ENCODE measurements around the gene FXN. TPM values are rescaled to one million over a fixed set of nuclear protein-coding genes. Genes with fewer than 3 reads are reported as not detected.
A peak's percentile ranks its signal among the peaks of the same experiment; 100 is the strongest.
"Not testable (repeated sequence)": the region's sequence is repeated elsewhere in the genome, so short reads cannot be mapped to it uniquely, and the experiment has no call there.

Gene FXN
- polyA plus RNA-seq (2013, experiment 1 of 2) = 21.5 TPM
- 20.3 TPM for polyA plus RNA-seq (2013, experiment 2 of 2)

- H2BK12ac ChIP-seq (ENCODE audit: low read length in 2 of 2) = peak within 1 kb of the TSS in 1 of 2 experiments; percentile 82
- H2BK120ac ChIP-seq (ENCODE audit: low read depth, low read length) = no peak within 1 kb of the TSS
- under 1% methylated on average over 70 of the region's 75 CpGs for WGBS
- H3K36me3 ChIP-seq (ENCODE audit: control insufficient read depth in 1 of 2, insufficient read depth in 2 of 2, low read depth in 1 of 2, low read length in 2 of 2) = no peaks in the 10 kb centered on the region
- H2AK5ac ChIP-seq (ENCODE audit: low read length, severe bottlenecking) = no peak within 1 kb of the TSS
- H2BK5ac ChIP-seq (ENCODE audit: low read depth, low read length, poor library complexity, severe bottlenecking) = no peak within 1 kb of the TSS
- H3K4me2 ChIP-seq (ENCODE audit: low read length, poor library complexity, severe bottlenecking) = peak within 1 kb of the TSS; percentile 87
- peak within 1 kb of the TSS; percentile 35 to 81 for H3K4ac ChIP-seq (ENCODE audit: low read depth in 1 of 2, low read length in 2 of 2)
- peak within 1 kb of the TSS; percentile 36 for H2AFZ ChIP-seq (ENCODE audit: low read depth, low read length)
- no peaks in the 10 kb centered on the region for H3K9me3 ChIP-seq (ENCODE audit: control insufficient read depth, low read length)
- DNase-seq = peak; percentile 80
- H3K27ac ChIP-seq (ENCODE audit: low read length, poor library complexity, severe bottlenecking) = peak within 1 kb of the TSS; percentile 55
- H3K18ac ChIP-seq (ENCODE audit: low read depth in 1 of 2, low read length in 2 of 2) = peak within 1 kb of the TSS; percentile 46 to 97
- peak within 1 kb of the TSS; percentile 51 for H4K8ac ChIP-seq (ENCODE audit: low read length)
- H3K4me1 ChIP-seq (ENCODE audit: control insufficient read depth, insufficient read depth, low read depth, low read length) = peaks cover 5% of the 10 kb centered on the region
- H4K91ac ChIP-seq (ENCODE audit: low read length) = peak within 1 kb of the TSS; percentile 72
- H3K79me1 ChIP-seq (replicated peaks; ENCODE audit: low read length, poor library complexity, severe bottlenecking) = peaks cover 18% of the 10 kb centered on the region
- peak within 1 kb of the TSS; percentile 81 to 93 for H3K4me3 ChIP-seq (ENCODE audit: insufficient read depth in 1 of 2, low read depth in 1 of 2, low read length in 2 of 2)
- H3K9ac ChIP-seq (ENCODE audit: low read length) = peak within 1 kb of the TSS; percentile 92
- peak within 1 kb of the TSS in 1 of 2 experiments; percentile 63 for H3K14ac ChIP-seq (ENCODE audit: low read length in 2 of 2)
- H3K27me3 ChIP-seq (ENCODE audit: control insufficient read depth in 1 of 2, insufficient read depth in 1 of 2, low read length in 2 of 2) = no peaks in the 10 kb centered on the region
- no peak within 1 kb of the TSS for H3K23ac ChIP-seq (ENCODE audit: low read length in 2 of 2)
- peak within 1 kb of the TSS; percentile 96 for H2BK15ac ChIP-seq (ENCODE audit: low read depth, poor library complexity, severe bottlenecking)
Observed at GRCh38 chr9:69035438-69036308, at the start of gene FXN. Gene FXN (plus strand): TSS chr9:69035752. CDS start chr9:69035783, 31 bp downstream.

GRCh38 chr9:68986949-68987348, 48.6 kb upstream of the FXN start:
- DNase-seq; H2AFZ ChIP-seq (ENCODE audit: low read depth, low read length); H3K36me3 ChIP-seq (ENCODE audit: control insufficient read depth in 1 of 2, insufficient read depth in 2 of 2, low read depth in 1 of 2, low read length in 2 of 2); H4K91ac ChIP-seq (ENCODE audit: low read length); H3K9ac ChIP-seq (ENCODE audit: low read length); H3K79me1 ChIP-seq (replicated peaks; ENCODE audit: low read length, poor library complexity, severe bottlenecking); H4K8ac ChIP-seq (ENCODE audit: low read length); H2BK5ac ChIP-seq (ENCODE audit: low read depth, low read length, poor library complexity, severe bottlenecking); H3K14ac ChIP-seq (ENCODE audit: low read length in 2 of 2); H3K18ac ChIP-seq (ENCODE audit: low read depth in 1 of 2, low read length in 2 of 2); H3K4me2 ChIP-seq (ENCODE audit: low read length, poor library complexity, severe bottlenecking); H3K4me1 ChIP-seq (ENCODE audit: control insufficient read depth, insufficient read depth, low read depth, low read length); H3K27ac ChIP-seq (ENCODE audit: low read length, poor library complexity, severe bottlenecking); H2BK12ac ChIP-seq (ENCODE audit: low read length in 2 of 2); H3K4me3 ChIP-seq (ENCODE audit: insufficient read depth in 1 of 2, low read depth in 1 of 2, low read length in 2 of 2); H2BK120ac ChIP-seq (ENCODE audit: low read depth, low read length); H2AK5ac ChIP-seq (ENCODE audit: low read length, severe bottlenecking); H3K4ac ChIP-seq (ENCODE audit: low read depth in 1 of 2, low read length in 2 of 2); H3K27me3 ChIP-seq (ENCODE audit: control insufficient read depth in 1 of 2, insufficient read depth in 1 of 2, low read length in 2 of 2); H3K9me3 ChIP-seq (ENCODE audit: control insufficient read depth, low read length); H2BK15ac ChIP-seq (ENCODE audit: low read depth, poor library complexity, severe bottlenecking); H3K23ac ChIP-seq (ENCODE audit: low read length in 2 of 2): not testable (repeated sequence)
- WGBS = 94% methylated on average over 7 of the region's 7 CpGs

- Histone ChIP-seq H3K4me3 (ENCODE audit: insufficient read depth in 1 of 2, low read depth in 1 of 2, low read length in 2 of 2) (no peak overlapping the region), H2AK5ac (ENCODE audit: low read length, severe bottlenecking) (no peak overlapping the region), H2BK12ac (ENCODE audit: low read length in 2 of 2) (no peak overlapping the region), H4K91ac (ENCODE audit: low read length) (no peak overlapping the region), H3K14ac (ENCODE audit: low read length in 2 of 2) (peak overlapping the region in 1 of 2 experiments; percentile 32), H4K8ac (ENCODE audit: low read length) (no peak overlapping the region), H3K79me1 (replicated peaks; ENCODE audit: low read length, poor library complexity, severe bottlenecking) (no peaks in the 10 kb centered on the region), H2BK15ac (ENCODE audit: low read depth, poor library complexity, severe bottlenecking) (no peak overlapping the region), H3K9ac (ENCODE audit: low read length) (no peak overlapping the region), H3K4me1 (ENCODE audit: control insufficient read depth, insufficient read depth, low read depth, low read length) (no peaks in the 10 kb centered on the region), H2AFZ (ENCODE audit: low read depth, low read length) (no peak overlapping the region), H3K27ac (ENCODE audit: low read length, poor library complexity, severe bottlenecking) (no peak overlapping the region), H3K36me3 (ENCODE audit: control insufficient read depth in 1 of 2, insufficient read depth in 2 of 2, low read depth in 1 of 2, low read length in 2 of 2) (no peaks in the 10 kb centered on the region), H3K4me2 (ENCODE audit: low read length, poor library complexity, severe bottlenecking) (no peak overlapping the region), H2BK120ac (ENCODE audit: low read depth, low read length) (no peak overlapping the region), H3K4ac (ENCODE audit: low read depth in 1 of 2, low read length in 2 of 2) (no peak overlapping the region), H3K27me3 (ENCODE audit: control insufficient read depth in 1 of 2, insufficient read depth in 1 of 2, low read length in 2 of 2) (no peaks in the 10 kb centered on the region), H3K18ac (ENCODE audit: low read depth in 1 of 2, low read length in 2 of 2) (no peak overlapping the region), H2BK5ac (ENCODE audit: low read depth, low read length, poor library complexity, severe bottlenecking) (no peak overlapping the region), H3K9me3 (ENCODE audit: control insufficient read depth, low read length) (no peaks in the 10 kb centered on the region), H3K23ac (ENCODE audit: low read length in 2 of 2) (no peak overlapping the region)
- WGBS = 95% methylated on average over 9 of the region's 9 CpGs
- DNase-seq = no peak
Observed at GRCh38 chr9:68991457-68991856, 44.1 kb upstream of the FXN start.

- H4K8ac ChIP-seq (ENCODE audit: low read length) = no peak overlapping the region
- no peak for DNase-seq
- H3K27ac ChIP-seq (ENCODE audit: low read length, poor library complexity, severe bottlenecking) = no peak overlapping the region
- H4K91ac ChIP-seq (ENCODE audit: low read length) = no peak overlapping the region
- H2BK15ac ChIP-seq (ENCODE audit: low read depth, poor library complexity, severe bottlenecking) = no peak overlapping the region
- H2BK5ac ChIP-seq (ENCODE audit: low read depth, low read length, poor library complexity, severe bottlenecking) = no peak overlapping the region
- H3K4me3 ChIP-seq (ENCODE audit: insufficient read depth in 1 of 2, low read depth in 1 of 2, low read length in 2 of 2) = no peak overlapping the region
- no peak overlapping the region for H2BK12ac ChIP-seq (ENCODE audit: low read length in 2 of 2)
- H2AFZ ChIP-seq (ENCODE audit: low read depth, low read length) = no peak overlapping the region
- no peak overlapping the region for H3K18ac ChIP-seq (ENCODE audit: low read depth in 1 of 2, low read length in 2 of 2)
- H2BK120ac ChIP-seq (ENCODE audit: low read depth, low read length) = no peak overlapping the region
- no peak overlapping the region for H3K14ac ChIP-seq (ENCODE audit: low read length in 2 of 2)
- H3K4me1 ChIP-seq (ENCODE audit: control insufficient read depth, insufficient read depth, low read depth, low read length) = no peaks in the 10 kb centered on the region
- no peaks in the 10 kb centered on the region for H3K79me1 ChIP-seq (replicated peaks; ENCODE audit: low read length, poor library complexity, severe bottlenecking)
- H3K4ac ChIP-seq (ENCODE audit: low read depth in 1 of 2, low read length in 2 of 2) = no peak overlapping the region
- no peak overlapping the region for H2AK5ac ChIP-seq (ENCODE audit: low read length, severe bottlenecking)
- H3K4me2 ChIP-seq (ENCODE audit: low read length, poor library complexity, severe bottlenecking) = no peak overlapping the region
- no peaks in the 10 kb centered on the region for H3K9me3 ChIP-seq (ENCODE audit: control insufficient read depth, low read length)
- peaks cover 8 to 18% of the 10 kb centered on the region in 2 experiments for H3K27me3 ChIP-seq (ENCODE audit: control insufficient read depth in 1 of 2, insufficient read depth in 1 of 2, low read length in 2 of 2)
- H3K9ac ChIP-seq (ENCODE audit: low read length) = no peak overlapping the region
- H3K36me3 ChIP-seq (ENCODE audit: control insufficient read depth in 1 of 2, insufficient read depth in 2 of 2, low read depth in 1 of 2, low read length in 2 of 2) = no peaks in the 10 kb centered on the region
- H3K23ac ChIP-seq (ENCODE audit: low read length in 2 of 2) = no peak overlapping the region
- 100% methylated on average over 1 of the region's 3 CpGs for WGBS
Observed at GRCh38 chr9:68995776-68996175, 39.8 kb upstream of the FXN start.

Data from mesenchymal stem cell (in vitro differentiated cells and primary cell).